Gastroesophageal sphincter (tissue), 4 donors: ENCODE results near the gene TOE1. TPM values are rescaled to one million over a fixed set of nuclear protein-coding genes. Genes with fewer than 3 reads are reported as not detected.
A peak's percentile ranks its signal among the peaks of the same experiment; 100 is the strongest.

Experiments
- ATAC-seq: fragments of 150-250 bp; one replicate; pipeline ENCODE4 v1.9.1; 2016; ENCODE audit warnings: mild to moderate bottlenecking, moderate library complexity
- H3K27ac ChIP-seq, 4 donors: fragments of 200-600 bp; sonication (generic) in 3 of 4; 1 replicate in 3 of 4; 2 replicates in 1 of 4; pipeline ENCODE4 v1.5.1; 2016 to 2019
- H3K27me3 ChIP-seq: fragments of 200-600 bp; sonication (generic); one replicate; pipeline ENCODE4 v1.5.1; 2019
- H3K36me3 ChIP-seq, 2 donors: fragments of 200-600 bp; sonication (generic); one replicate each; pipeline ENCODE4 v1.5.1; 2019; ENCODE audit warnings: control low read depth in 1 of 2
- H3K4me1 ChIP-seq, 3 donors: fragments of 200-600 bp; sonication (generic); 1 replicate in 2 of 3; 2 replicates in 1 of 3; pipeline ENCODE4 v1.5.1; 2016 to 2019; ENCODE audit warnings: control low read depth in 2 of 3
- H3K4me3 ChIP-seq, 2 donors: fragments of 200-600 bp; sonication (generic); one replicate each; pipeline ENCODE4 v1.5.1; 2019; ENCODE audit warnings: mild to moderate bottlenecking in 1 of 2, moderate library complexity in 1 of 2
- H3K9me3 ChIP-seq, 3 donors: fragments of 200-600 bp; sonication (generic); one replicate each; pipeline ENCODE4 v1.5.1; 2017 to 2019; ENCODE audit warnings: control low read depth in 2 of 3
- EP300 ChIP-seq: sonication (generic); formaldehyde crosslinking; IDR thresholded peaks from one replicate; pipeline ENCODE4 v1.6.1; 2017; ENCODE audit warnings: antibody characterized with exemption, mild to moderate bottlenecking
- POLR2A ChIP-seq, 2 donors: fragments of 450-650 bp; IDR thresholded peaks; one replicate each; pipeline ENCODE4 v1.6.1; 2017; ENCODE audit warnings: antibody characterized with exemption in 2 of 2, mild to moderate bottlenecking in 2 of 2, moderate library complexity in 1 of 2
- POLR2AphosphoS5 ChIP-seq: sonication (generic); formaldehyde crosslinking; IDR thresholded peaks from one replicate; pipeline ENCODE4 v1.6.1; 2017; ENCODE audit warnings: antibody characterized with exemption
- WGBS, 2 donors: methylation state at CpG; one replicate each; pipeline ENCODE4 v1.1.5; 2018; ENCODE audit warnings: low coverage in 1 of 2; 5-methylcytosine and 5-hydroxymethylcytosine counted together
- total RNA-seq, 4 donors: library from RNA; depleted of rRNA; stranded (reverse); fragments of >200 nt; gene quantifications; one replicate each; pipeline ENCODE4 v1.1.0, GENCODE V29; 2016
- TF ChIP-seq, protein P1 (sequence below), 4 experiments: fragments of 200-600 bp in 2 of 4; fragments of 450-650 bp in 2 of 4; sonication (generic) in 1 of 4; IDR thresholded peaks; one replicate each; pipeline ENCODE4 v1.5.1; 2017 to 2019; ENCODE audit warnings: antibody characterized with exemption in 4 of 4, mild to moderate bottlenecking in 2 of 4, moderate library complexity in 2 of 4

Gene TOE1
- total RNA-seq, 4 donors from 2014 or later: 7.0 to 9.9 (median 8.4) TPM

DNA sequence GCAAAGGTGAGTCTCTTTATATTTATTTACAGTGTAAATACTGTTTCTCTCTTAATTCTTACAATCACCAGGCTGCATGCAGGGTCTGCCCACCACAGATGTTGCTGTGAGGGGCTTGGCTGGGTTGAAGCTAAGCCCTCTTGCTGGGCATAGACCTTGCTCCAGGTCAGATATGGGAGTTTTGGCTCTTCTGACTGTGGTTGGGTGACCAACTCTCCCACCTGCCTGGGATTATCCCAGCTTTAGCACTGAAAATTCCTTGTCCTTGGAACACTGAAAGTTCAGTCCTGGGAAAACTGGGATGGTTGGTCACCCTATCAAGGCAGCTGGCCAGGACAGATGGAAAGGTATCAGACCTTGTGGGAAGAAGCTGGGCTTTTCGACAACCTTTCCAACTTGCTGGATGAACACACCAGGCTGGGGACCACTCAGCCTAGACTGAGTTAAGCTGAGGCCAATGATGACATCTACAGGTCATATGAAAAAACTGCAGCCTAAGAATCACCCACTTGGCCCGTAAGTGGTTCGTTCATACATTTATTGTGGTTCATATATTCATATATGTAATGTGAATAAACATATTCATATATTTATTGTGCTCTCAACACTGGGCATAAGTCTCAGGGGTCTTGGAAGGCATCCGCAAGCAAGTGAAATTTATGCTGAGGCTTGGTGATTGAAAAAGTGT is 39.8 kb upstream of the TOE1 start:
- H3K4me1 ChIP-seq: peaks cover 0 to 25% (median 6%) of the 10 kb centered on the region in 3 donors
- TF ChIP-seq EP300 (no peak), POLR2A (IDR thresholded peaks at IDR 0.05) (no peak), POLR2AphosphoS5 (no peak)
- TF ChIP-seq, protein P1, sequence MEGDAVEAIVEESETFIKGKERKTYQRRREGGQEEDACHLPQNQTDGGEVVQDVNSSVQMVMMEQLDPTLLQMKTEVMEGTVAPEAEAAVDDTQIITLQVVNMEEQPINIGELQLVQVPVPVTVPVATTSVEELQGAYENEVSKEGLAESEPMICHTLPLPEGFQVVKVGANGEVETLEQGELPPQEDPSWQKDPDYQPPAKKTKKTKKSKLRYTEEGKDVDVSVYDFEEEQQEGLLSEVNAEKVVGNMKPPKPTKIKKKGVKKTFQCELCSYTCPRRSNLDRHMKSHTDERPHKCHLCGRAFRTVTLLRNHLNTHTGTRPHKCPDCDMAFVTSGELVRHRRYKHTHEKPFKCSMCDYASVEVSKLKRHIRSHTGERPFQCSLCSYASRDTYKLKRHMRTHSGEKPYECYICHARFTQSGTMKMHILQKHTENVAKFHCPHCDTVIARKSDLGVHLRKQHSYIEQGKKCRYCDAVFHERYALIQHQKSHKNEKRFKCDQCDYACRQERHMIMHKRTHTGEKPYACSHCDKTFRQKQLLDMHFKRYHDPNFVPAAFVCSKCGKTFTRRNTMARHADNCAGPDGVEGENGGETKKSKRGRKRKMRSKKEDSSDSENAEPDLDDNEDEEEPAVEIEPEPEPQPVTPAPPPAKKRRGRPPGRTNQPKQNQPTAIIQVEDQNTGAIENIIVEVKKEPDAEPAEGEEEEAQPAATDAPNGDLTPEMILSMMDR (IDR thresholded peaks at IDR 0.05): peak; percentile 59 to 81 (median 76)
- H3K27ac ChIP-seq: no peak overlapping the region
- 0 to 4% methylated on average over 3 to 4 of the region's 4 CpGs for WGBS, 2 donors
- no peak overlapping the region for H3K4me3 ChIP-seq
- no peaks in the 10 kb centered on the region for H3K9me3 ChIP-seq
- ATAC-seq: no peak
- H3K36me3 ChIP-seq: no peaks in the 10 kb centered on the region
- H3K27me3 ChIP-seq: no peaks in the 10 kb centered on the region

DNA sequence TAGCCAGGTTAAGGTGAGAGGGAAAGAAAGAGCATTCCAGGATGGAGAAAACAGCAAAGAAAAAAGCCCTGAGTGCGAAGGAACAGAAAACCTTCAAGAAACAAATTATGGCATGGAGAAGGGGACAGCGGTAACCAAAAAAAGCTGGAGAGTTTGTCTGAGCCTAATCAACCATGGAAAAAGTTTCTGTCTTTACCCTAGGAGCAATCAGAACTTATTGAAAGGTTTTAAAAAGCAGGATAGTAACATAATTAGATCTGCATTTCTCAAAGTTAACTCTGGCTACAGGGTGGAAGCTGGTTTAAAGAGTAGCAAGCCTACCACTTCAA is 39.3 kb upstream of the TOE1 start:
- Histone ChIP-seq H3K27ac (no peak overlapping the region), H3K4me1 (peaks cover 0 to 25% (median 6%) of the 10 kb centered on the region in 3 donors), H3K9me3 (no peaks in the 10 kb centered on the region), H3K27me3 (no peaks in the 10 kb centered on the region), H3K36me3 (no peaks in the 10 kb centered on the region), H3K4me3 (no peak overlapping the region)
- TF ChIP-seq EP300 (no peak), POLR2AphosphoS5 (no peak), POLR2A (IDR thresholded peaks at IDR 0.05) (no peak)
- TF ChIP-seq, protein P1 (IDR thresholded peaks at IDR 0.05): no peak
- 55% methylated on average over 2 of the region's 2 CpGs; no CpG with 5 or more reads in 1 of the 2 donors for WGBS, 2 donors
- ATAC-seq: no peak

DNA sequence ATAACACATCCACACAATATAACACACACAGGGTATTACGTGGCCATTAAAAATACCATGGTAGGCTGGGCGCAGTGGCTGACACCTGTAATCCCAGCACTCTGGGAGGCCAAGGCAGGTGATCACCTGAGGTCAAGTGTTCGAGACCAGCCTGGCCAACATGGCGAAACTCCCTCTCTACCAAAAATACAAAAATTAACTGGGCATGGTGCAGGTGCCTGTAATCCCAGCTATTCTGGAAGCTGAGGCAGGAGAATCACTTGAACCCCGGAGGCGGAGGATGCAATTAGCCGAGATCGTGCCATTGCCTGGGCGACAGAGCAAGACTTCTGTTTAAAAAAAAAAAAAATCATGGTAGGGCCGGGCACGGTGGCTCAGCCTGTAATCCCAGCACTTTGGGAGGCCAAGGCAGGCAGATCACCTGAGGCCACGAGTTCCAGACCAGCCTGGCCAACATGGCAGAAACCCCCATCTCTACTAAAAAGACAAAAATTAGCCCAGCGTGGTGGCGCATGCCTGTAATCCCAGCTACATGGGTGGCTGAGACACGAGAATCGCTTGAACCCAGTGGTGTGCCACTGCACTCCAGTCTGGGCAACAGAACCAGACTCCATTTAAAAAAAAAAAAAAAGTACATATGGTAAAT is 37.3 kb upstream of the TOE1 start:
- Histone ChIP-seq H3K9me3 (no peaks in the 10 kb centered on the region), H3K36me3 (no peaks in the 10 kb centered on the region), H3K27ac (peak overlapping the region; percentile 56 to 92 (median 91)), H3K27me3 (no peaks in the 10 kb centered on the region), H3K4me3 (peak overlapping the region; percentile 38 to 80), H3K4me1 (peaks cover 0 to 25% (median 6%) of the 10 kb centered on the region in 3 donors)
- WGBS, 2 donors: 80 to 89% methylated on average over 13 to 15 of the region's 16 CpGs
- TF ChIP-seq, protein P1 (IDR thresholded peaks at IDR 0.05): no peak
- TF ChIP-seq EP300 (no peak), POLR2A (IDR thresholded peaks at IDR 0.05) (no peak), POLR2AphosphoS5 (no peak)
- ATAC-seq: no peak

DNA sequence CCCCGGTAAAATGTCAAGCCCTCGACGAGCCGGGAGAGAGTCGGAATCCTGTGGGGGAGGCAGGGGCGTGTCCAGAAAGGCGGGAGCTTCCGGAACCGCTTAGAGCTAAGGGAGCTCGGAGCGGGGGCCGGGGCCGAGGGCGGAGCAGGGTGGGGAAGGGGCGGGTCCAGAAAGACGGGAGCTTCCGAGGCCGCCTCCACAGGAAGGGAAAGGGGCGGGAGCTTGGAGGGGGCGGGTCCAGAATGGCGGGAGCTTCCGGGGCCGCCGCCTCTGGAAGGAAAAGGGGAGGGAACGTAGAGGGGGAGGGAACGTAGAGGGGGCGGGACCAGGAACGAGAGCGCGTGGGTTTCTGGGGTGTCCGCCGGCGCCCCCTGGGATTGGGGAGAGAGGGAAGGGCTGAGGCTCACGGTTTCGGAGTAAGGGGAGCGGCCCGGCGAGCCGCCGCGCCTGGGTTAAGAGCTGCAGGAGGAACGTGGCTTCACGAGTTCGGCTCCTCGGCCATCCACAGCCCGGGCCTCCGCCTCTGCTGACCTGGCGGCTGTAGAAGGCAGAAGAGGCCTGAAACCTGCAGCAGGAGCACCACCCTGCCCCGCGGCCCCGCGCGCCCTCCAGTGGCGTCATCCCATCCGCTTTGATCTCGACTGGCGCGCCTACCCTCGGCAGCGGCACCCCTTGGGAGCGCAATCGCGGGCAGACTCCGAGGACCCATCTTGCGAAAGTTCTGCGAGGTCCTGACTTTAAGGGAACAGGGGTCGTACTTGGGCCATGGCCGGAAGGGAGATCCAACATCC is 36.3 kb upstream of the TOE1 start:
- ATAC-seq: peak; percentile 96
- Histone ChIP-seq H3K36me3 (no peaks in the 10 kb centered on the region), H3K27me3 (no peaks in the 10 kb centered on the region), H3K4me3 (peak overlapping the region; percentile 38 to 80), H3K27ac (peak overlapping the region; percentile 56 to 92 (median 91)), H3K4me1 (peaks cover 0 to 25% (median 6%) of the 10 kb centered on the region in 3 donors), H3K9me3 (no peaks in the 10 kb centered on the region)
- TF ChIP-seq, protein P1 (IDR thresholded peaks at IDR 0.05): peak; percentile 25 to 91 (median 81)
- TF ChIP-seq POLR2AphosphoS5 (peak; percentile 19), EP300 (no peak), POLR2A (IDR thresholded peaks at IDR 0.05) (peak; percentile 55 to 59)
- WGBS, 2 donors: 0% methylated on average over 12 to 22 of the region's 68 CpGs
